ENCODE data around the gene PYGB.
"Not testable (repeated sequence)": the region's sequence is repeated elsewhere in the genome, so short reads cannot be mapped to it uniquely, and the experiment has no call there.

Gene PYGB

GRCh38 chr20:25229486-25230165 is 18.3 kb upstream of the PYGB start:
- in situ Hi-C loops (cut with MboI; ENCODE audit: low pct_unique_long_range_greater_than_20kb, low sequenced_read_pairs, unreplicated experiment), result no loop called here
- no peak for TF ChIP-seq CTCF (IDR thresholded peaks at IDR 0.05; ENCODE audit: extremely low read depth, insufficient read depth, missing control alignments)
- no peak for DNase-seq (ENCODE audit: low spot score)

GRCh38 chr20:25230166-25230831 is 17.6 kb upstream of the PYGB start:
- in situ Hi-C loops (cut with MboI; ENCODE audit: low pct_unique_long_range_greater_than_20kb, low sequenced_read_pairs, unreplicated experiment), result no loop called here
- no peak for TF ChIP-seq CTCF (IDR thresholded peaks at IDR 0.05; ENCODE audit: extremely low read depth, insufficient read depth, missing control alignments)

GRCh38 chr20:25233016-25233772 is 14.7 kb upstream of the PYGB start:
- TF ChIP-seq CTCF (IDR thresholded peaks at IDR 0.05; ENCODE audit: extremely low read depth, insufficient read depth, missing control alignments), result no peak
- in situ Hi-C loops (cut with MboI; ENCODE audit: low pct_unique_long_range_greater_than_20kb, low sequenced_read_pairs, unreplicated experiment), result no loop called here
- no peak for DNase-seq (ENCODE audit: low spot score)

More at GRCh38 chr20:25230166-25230831, 17.6 kb upstream of the PYGB start:
- no peak for DNase-seq (ENCODE audit: low spot score)

GRCh38 chr20:25234009-25234849 is 13.7 kb upstream of the PYGB start:
- DNase-seq (ENCODE audit: low spot score); in situ Hi-C loops (cut with MboI; ENCODE audit: low pct_unique_long_range_greater_than_20kb, low sequenced_read_pairs, unreplicated experiment): not testable (repeated sequence)

- DNase-seq (ENCODE audit: low spot score), result no peak
- in situ Hi-C loops (cut with MboI; ENCODE audit: low pct_unique_long_range_greater_than_20kb, low sequenced_read_pairs, unreplicated experiment), result no loop called here
- TF ChIP-seq CTCF (IDR thresholded peaks at IDR 0.05; ENCODE audit: extremely low read depth, insufficient read depth, missing control alignments), result no peak
Measured at GRCh38 chr20:25236450-25237304, 11.2 kb upstream of the PYGB start.

GRCh38 chr20:25237610-25238318 is 10.1 kb upstream of the PYGB start:
- DNase-seq (ENCODE audit: low spot score), result no peak
- TF ChIP-seq CTCF (IDR thresholded peaks at IDR 0.05; ENCODE audit: extremely low read depth, insufficient read depth, missing control alignments), result no peak
- in situ Hi-C loops (cut with MboI; ENCODE audit: low pct_unique_long_range_greater_than_20kb, low sequenced_read_pairs, unreplicated experiment), result no loop called here
